Hepatocyte (in vitro differentiated cells): ENCODE results near the gene TP53TG3D.
"Not testable (repeated sequence)": the region's sequence is repeated elsewhere in the genome, so short reads cannot be mapped to it uniquely, and the experiment has no call there.

Experiments used
- EZH2 ChIP-seq: fragments of 200-600 bp; sonication (generic); IDR thresholded peaks from 2 replicates; pipeline ENCODE4 v1.6.1; 2016; ENCODE audit warnings: antibody characterized with exemption, mild to moderate bottlenecking, borderline replicate concordance
- EZH2phosphoT487 ChIP-seq: fragments of 200-600 bp; sonication (generic); IDR thresholded peaks from one replicate; pipeline ENCODE4 v1.6.1; 2018; ENCODE audit warnings: antibody characterized with exemption, mild to moderate bottlenecking, low read depth, moderate library complexity; ENCODE audit not compliant: unreplicated experiment, severe bottlenecking
- TF ChIP-seq, protein P1 (sequence below): fragments of 200-600 bp; sonication (generic); IDR thresholded peaks from 2 replicates; pipeline ENCODE4 v1.5.1; 2016; ENCODE audit warnings: antibody characterized with exemption, mild to moderate bottlenecking; ENCODE audit not compliant: poor library complexity

DNA sequence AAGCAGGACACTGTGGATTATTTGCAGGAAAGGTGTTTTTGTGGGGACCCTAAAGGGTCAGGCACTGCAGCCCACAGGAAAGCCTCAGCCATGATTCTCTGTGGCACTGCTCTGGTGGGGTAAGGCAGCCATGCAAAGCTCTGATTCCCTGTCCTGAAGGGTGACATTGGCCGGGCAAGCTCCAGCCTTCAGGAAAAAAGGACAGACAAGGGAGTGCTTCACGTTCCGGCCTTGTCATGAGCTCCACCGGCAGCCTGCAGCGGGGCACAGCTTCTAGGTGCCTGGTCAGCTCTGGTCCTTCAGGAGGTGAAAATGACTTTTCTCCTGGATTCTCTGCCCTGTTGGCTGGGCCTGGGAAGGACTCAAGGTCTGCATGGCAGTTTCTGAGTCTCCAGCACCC is 8.4 kb downstream of the TP53TG3D start:
- TF ChIP-seq, protein P1, sequence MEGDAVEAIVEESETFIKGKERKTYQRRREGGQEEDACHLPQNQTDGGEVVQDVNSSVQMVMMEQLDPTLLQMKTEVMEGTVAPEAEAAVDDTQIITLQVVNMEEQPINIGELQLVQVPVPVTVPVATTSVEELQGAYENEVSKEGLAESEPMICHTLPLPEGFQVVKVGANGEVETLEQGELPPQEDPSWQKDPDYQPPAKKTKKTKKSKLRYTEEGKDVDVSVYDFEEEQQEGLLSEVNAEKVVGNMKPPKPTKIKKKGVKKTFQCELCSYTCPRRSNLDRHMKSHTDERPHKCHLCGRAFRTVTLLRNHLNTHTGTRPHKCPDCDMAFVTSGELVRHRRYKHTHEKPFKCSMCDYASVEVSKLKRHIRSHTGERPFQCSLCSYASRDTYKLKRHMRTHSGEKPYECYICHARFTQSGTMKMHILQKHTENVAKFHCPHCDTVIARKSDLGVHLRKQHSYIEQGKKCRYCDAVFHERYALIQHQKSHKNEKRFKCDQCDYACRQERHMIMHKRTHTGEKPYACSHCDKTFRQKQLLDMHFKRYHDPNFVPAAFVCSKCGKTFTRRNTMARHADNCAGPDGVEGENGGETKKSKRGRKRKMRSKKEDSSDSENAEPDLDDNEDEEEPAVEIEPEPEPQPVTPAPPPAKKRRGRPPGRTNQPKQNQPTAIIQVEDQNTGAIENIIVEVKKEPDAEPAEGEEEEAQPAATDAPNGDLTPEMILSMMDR: not testable (repeated sequence)
- not testable (repeated sequence) for TF ChIP-seq EZH2phosphoT487, EZH2
